Kidney (tissue), 14 donors: Measurements from ENCODE around the gene SLC23A2. TPM values are rescaled to one million over a fixed set of nuclear protein-coding genes. Genes with fewer than 3 reads are reported as not detected.

ENCODE experiments used
- DNase-seq, 5 donors: peaks; one replicate each; pipeline ENCODE4 v3.0.0-alpha.2; 2013 to 2020
- FAIRE-seq: peaks from 2 replicates; lab custom pipeline; 2012; peaks lifted over from hg19 to GRCh38; lab: Jason Lieb, UNC
- H3K27ac ChIP-seq, 2 donors: one replicate each; pipeline ENCODE4 v1.7.0; 2013; ENCODE audit warnings: low read depth in 2 of 2, low read length in 2 of 2, inconsistent platforms in 1 of 2
- H3K27me3 ChIP-seq: one replicate; pipeline ENCODE4 v1.7.1; 2013; ENCODE audit warnings: low read length, inconsistent platforms; ENCODE audit not compliant: control insufficient read depth, insufficient read depth
- H3K36me3 ChIP-seq, 3 donors: one replicate each; pipeline versions ENCODE4 v1.7.0 to v1.7.1; 2013; ENCODE audit warnings: low read length in 3 of 3, control low read depth in 1 of 3, inconsistent platforms in 1 of 3; ENCODE audit not compliant: insufficient read depth in 3 of 3, control insufficient read depth in 2 of 3
- H3K4me1 ChIP-seq, 3 donors: one replicate each; pipeline versions ENCODE4 v1.7.0 to v1.7.1; 2013; ENCODE audit warnings: low read length in 3 of 3, inconsistent platforms in 1 of 3, low read depth in 1 of 3; ENCODE audit not compliant: control insufficient read depth in 2 of 3, insufficient read depth in 2 of 3
- H3K4me3 ChIP-seq, 3 donors: one replicate each; pipeline versions ENCODE4 v1.7.0 to v1.8.1; 2013; ENCODE audit warnings: low read length in 3 of 3, control low read depth in 1 of 3, inconsistent platforms in 1 of 3
- H3K9ac ChIP-seq, 3 donors: one replicate each; pipeline versions ENCODE4 v1.7.0 to v1.7.1; 2013; ENCODE audit warnings: low read length in 3 of 3, control low read depth in 1 of 3, inconsistent platforms in 1 of 3
- H3K9me3 ChIP-seq, 3 donors: one replicate each; pipeline versions ENCODE4 v1.7.0 to v1.7.1; 2013; ENCODE audit warnings: low read length in 3 of 3, control low read depth in 1 of 3, inconsistent platforms in 1 of 3; ENCODE audit not compliant: control insufficient read depth in 2 of 3, insufficient read depth in 1 of 3
- intact Hi-C: fragments of 100-400 bp; cut with DNase I; formaldehyde crosslinking; loops from one replicate; pipeline ENCODE4 v1.11.1; 2022
- polyA plus RNA-seq: library from polyadenylated mRNA; stranded (reverse); fragments of 350-450 nt; fragmentation: Illumina TruSeq; extraction: RNeasy Lipid Tissue Mini Kit (QIAGEN cat#74804); gene quantifications from one replicate; pipeline ENCODE4 v1.2.3, GENCODE V29; 2014; ENCODE audit warnings: low read depth, low replicate concordance; ENCODE audit not compliant: insufficient read depth
- total RNA-seq: library from RNA; stranded (reverse); fragmentation: NEBNext Ultra II Directional; extraction: Animal tissue kit (Norgen Biotek cat#: 25700); gene quantifications from one replicate; pipeline ENCODE4 v1.2.1, GENCODE V29; 2021
- TF ChIP-seq, protein P1 (sequence below): IDR thresholded peaks from 3 replicates; pipeline ENCODE4 v1.5.1; 2012; ENCODE audit warnings: mild to moderate bottlenecking, moderate library complexity, borderline replicate concordance; ENCODE audit not compliant: insufficient read depth; ENCODE audit errors: extremely low read depth
- donor health status: control.
- donor health status: control.
- donor health status: control.
- donor health status: control.
- donor health status: control.
- donor health status: DM: yes; HTN: yes; CAD: no.
- donor health status: Normal renal cell carcinoma (clear cell type).

SLC23A2 gene
- total and polyA plus RNA-seq, 2 donors from 2014 or later, result 4.8 to 20.5 TPM

DNA sequence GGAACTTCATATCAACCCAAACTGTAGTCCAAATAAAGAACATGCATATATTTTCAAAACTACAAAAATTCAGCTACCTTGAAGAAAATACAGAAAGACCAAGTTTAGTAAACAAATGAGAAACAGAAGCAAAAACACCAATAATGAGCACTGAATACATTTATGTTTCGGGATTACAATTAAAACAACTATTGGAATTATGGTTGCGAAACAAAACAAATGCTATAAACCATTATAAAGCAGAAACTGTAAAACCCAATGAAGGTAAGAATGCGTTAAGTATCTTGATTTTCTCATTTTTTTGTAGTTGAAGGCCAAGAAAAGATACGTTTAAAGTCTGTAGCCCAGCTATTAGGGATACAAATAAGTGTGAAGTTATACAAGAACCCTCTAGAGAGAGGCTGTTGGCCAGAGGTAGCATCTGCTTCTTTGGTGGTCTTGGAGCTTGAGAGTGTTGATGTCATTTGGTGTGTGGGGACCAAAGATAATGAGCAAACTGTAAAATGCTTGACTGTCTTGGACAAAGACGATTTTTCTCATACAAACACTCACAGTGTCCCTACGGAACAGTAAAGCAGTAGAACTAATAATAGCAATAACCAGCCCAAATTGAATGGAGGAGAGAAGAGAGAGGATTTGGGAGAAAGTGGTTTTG is 168.1 kb downstream of the SLC23A2 start:
- FAIRE-seq, result no peak
- Histone ChIP-seq H3K9ac (no peak overlapping the region), H3K27me3 (no peaks in the 10 kb centered on the region), H3K36me3 (no peaks in the 10 kb centered on the region), H3K4me3 (no peak overlapping the region), H3K27ac (no peak overlapping the region), H3K4me1 (no peaks in the 10 kb centered on the region), H3K9me3 (no peaks in the 10 kb centered on the region)
- intact Hi-C loops, result no loop called here
- TF ChIP-seq, protein P1, sequence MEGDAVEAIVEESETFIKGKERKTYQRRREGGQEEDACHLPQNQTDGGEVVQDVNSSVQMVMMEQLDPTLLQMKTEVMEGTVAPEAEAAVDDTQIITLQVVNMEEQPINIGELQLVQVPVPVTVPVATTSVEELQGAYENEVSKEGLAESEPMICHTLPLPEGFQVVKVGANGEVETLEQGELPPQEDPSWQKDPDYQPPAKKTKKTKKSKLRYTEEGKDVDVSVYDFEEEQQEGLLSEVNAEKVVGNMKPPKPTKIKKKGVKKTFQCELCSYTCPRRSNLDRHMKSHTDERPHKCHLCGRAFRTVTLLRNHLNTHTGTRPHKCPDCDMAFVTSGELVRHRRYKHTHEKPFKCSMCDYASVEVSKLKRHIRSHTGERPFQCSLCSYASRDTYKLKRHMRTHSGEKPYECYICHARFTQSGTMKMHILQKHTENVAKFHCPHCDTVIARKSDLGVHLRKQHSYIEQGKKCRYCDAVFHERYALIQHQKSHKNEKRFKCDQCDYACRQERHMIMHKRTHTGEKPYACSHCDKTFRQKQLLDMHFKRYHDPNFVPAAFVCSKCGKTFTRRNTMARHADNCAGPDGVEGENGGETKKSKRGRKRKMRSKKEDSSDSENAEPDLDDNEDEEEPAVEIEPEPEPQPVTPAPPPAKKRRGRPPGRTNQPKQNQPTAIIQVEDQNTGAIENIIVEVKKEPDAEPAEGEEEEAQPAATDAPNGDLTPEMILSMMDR, result no peak
- no peak for DNase-seq

DNA sequence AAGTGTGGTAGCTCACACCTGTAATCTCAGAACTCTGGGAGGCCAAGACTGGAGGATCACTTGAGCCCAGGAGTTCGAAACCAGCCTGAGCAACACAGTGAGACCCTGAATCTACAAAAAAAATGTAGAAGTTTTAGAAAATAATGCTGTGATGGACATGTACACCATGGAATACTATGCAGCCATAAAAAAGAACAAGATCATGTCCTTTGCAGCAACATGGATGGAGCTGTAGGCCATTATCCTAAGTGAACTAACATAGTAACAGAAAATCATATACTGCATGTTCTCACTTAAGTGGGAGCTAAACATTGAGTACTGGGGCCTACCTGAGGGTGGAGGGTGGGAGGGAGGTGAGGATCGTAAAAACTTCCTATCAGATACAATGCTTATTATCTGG is 168.8 kb downstream of the SLC23A2 start:
- Histone ChIP-seq H3K27ac (no peak overlapping the region), H3K9me3 (no peaks in the 10 kb centered on the region), H3K36me3 (no peaks in the 10 kb centered on the region), H3K4me3 (no peak overlapping the region), H3K27me3 (no peaks in the 10 kb centered on the region), H3K9ac (no peak overlapping the region), H3K4me1 (no peaks in the 10 kb centered on the region)
- TF ChIP-seq, protein P1, result no peak
- intact Hi-C loops, result no loop called here
- no peak for DNase-seq
- FAIRE-seq, result no peak

DNA sequence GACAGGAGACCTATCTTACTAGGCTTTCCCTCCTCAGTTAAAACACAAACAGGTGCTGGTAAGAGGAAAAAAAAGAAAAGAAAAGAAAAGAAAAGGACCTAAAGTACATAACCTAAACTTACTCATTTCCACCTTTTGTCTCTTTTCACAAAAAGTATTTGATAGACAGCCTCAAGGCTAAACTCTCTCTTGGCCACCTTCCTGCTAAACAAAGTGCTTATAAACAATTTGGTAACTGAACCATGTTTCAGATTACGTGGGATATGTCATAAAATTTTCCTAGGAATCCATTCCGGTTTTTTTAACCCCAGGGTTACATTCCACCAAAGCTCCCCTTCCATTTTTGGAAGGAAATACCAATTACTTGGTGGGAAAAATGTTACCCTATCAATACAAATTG is 170.6 kb downstream of the SLC23A2 start:
- Histone ChIP-seq H3K9ac (no peak overlapping the region), H3K4me3 (no peak overlapping the region), H3K9me3 (no peaks in the 10 kb centered on the region), H3K27ac (no peak overlapping the region), H3K27me3 (no peaks in the 10 kb centered on the region), H3K4me1 (no peaks in the 10 kb centered on the region), H3K36me3 (no peaks in the 10 kb centered on the region)
- no peak for DNase-seq
- TF ChIP-seq, protein P1, result no peak
- intact Hi-C loops, result no loop called here
- FAIRE-seq, result no peak

DNA sequence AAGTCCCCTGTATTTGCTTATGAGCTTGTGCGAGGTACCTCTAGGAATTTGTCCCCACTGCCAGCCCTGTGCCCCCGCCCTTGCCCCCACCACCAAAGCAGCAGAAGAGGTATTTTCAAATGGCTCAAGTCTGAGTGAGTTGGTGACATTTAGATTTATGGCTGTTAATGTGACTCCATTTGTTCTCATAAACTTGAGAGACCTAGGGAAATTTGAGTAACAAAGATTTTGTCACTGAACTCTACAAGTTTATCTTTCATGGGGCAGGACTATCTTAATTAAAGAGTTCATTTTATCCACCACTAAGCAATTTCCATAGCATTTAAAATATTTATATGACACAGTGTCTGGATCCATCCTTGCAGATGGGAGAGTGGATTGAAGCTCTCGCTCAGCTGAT is 171.1 kb downstream of the SLC23A2 start:
- H3K27ac ChIP-seq, result no peak overlapping the region
- TF ChIP-seq, protein P1, result no peak
- H3K4me3 ChIP-seq, result no peak overlapping the region
- H3K4me1 ChIP-seq, result no peaks in the 10 kb centered on the region
- no peaks in the 10 kb centered on the region for H3K27me3 ChIP-seq
- no peak overlapping the region for H3K9ac ChIP-seq
- intact Hi-C loops, result no loop called here
- FAIRE-seq, result no peak
- H3K9me3 ChIP-seq, result no peaks in the 10 kb centered on the region
- H3K36me3 ChIP-seq, result no peaks in the 10 kb centered on the region
- peak in 2 of 5 donors; percentile 58 to 71 for DNase-seq
